OCI-LY7 (cell line): ENCODE data around the gene PLPP4. TPM values are rescaled to one million over a fixed set of nuclear protein-coding genes. Genes with fewer than 3 reads are reported as not detected.

Experiments used
- BruUV-seq: library from RNA; stranded (reverse); fragments of 400-500 nt; replicated peaks from 2 replicates; lab custom pipeline; 2021; lab: Mats Ljungman, UMichigan
- CTCF ChIA-PET: fragments of 300-600 bp; sonication (Branson Sonifier 250); formaldehyde crosslinking; loops from one replicate; lab custom pipeline; 2022; ENCODE audit warnings: antibody characterized with exemption; ENCODE audit not compliant: unreplicated experiment; lab: Charles Lee
- POLR2A ChIA-PET: fragments of 300-600 bp; sonication (Branson Sonifier 250); formaldehyde crosslinking; loops from one replicate; lab custom pipeline; 2022; ENCODE audit warnings: antibody characterized with exemption; lab: Charles Lee
- DNase-seq: peaks from one replicate; pipeline ENCODE4 v3.0.0-alpha.2; 2015; ENCODE audit warnings: low spot score
- H2AFZ ChIP-seq: fragments of 200-600 bp; sonication (generic), shearing (Covaris generic); 2 replicates; pipeline ENCODE4 v1.6.1; 2014; ENCODE audit warnings: mild to moderate bottlenecking, antibody characterized with exemption, low read length, moderate library complexity
- H3K27ac ChIP-seq: fragments of 200-600 bp; sonication (generic); 2 replicates; pipeline ENCODE4 v1.5.1; 2014; ENCODE audit warnings: mixed run types, low read depth, mild to moderate bottlenecking, moderate library complexity, low read length, inconsistent platforms; ENCODE audit not compliant: poor library complexity, severe bottlenecking
- H3K36me3 ChIP-seq: fragments of 200-600 bp; sonication (generic); 2 replicates; pipeline ENCODE4 v1.6.1; 2014; ENCODE audit warnings: mild to moderate bottlenecking, antibody characterized with exemption, low read length, moderate library complexity, mixed read lengths; ENCODE audit not compliant: insufficient read depth
- H3K4me1 ChIP-seq: fragments of 200-600 bp; sonication (generic); 2 replicates; pipeline ENCODE4 v1.5.1; 2014; ENCODE audit warnings: mild to moderate bottlenecking, low read length; ENCODE audit not compliant: insufficient read depth, poor library complexity, severe bottlenecking
- H3K4me2 ChIP-seq: fragments of 200-600 bp; sonication (generic); 2 replicates; pipeline ENCODE4 v1.6.1; 2014; ENCODE audit warnings: mild to moderate bottlenecking, low read length
- H3K4me3 ChIP-seq: fragments of 200-600 bp; sonication (generic); 2 replicates; pipeline ENCODE4 v1.5.1; 2014; ENCODE audit warnings: mild to moderate bottlenecking, low read depth, low read length; ENCODE audit not compliant: poor library complexity, severe bottlenecking
- H3K79me2 ChIP-seq: fragments of 200-600 bp; sonication (generic); 2 replicates; pipeline ENCODE4 v1.6.1; 2016; ENCODE audit warnings: low read depth, mild to moderate bottlenecking, low read length, moderate library complexity, mixed read lengths; ENCODE audit not compliant: insufficient read depth
- H3K9me2 ChIP-seq: fragments of 200-600 bp; sonication (generic); 2 replicates; pipeline ENCODE4 v1.6.1; 2016; ENCODE audit warnings: mild to moderate bottlenecking, low read length, mixed read lengths; ENCODE audit not compliant: insufficient read depth
- H3K9me3 ChIP-seq: fragments of 200-600 bp; sonication (generic); 2 replicates; pipeline ENCODE4 v1.6.1; 2014; ENCODE audit warnings: mild to moderate bottlenecking, mixed run types, low read length, mixed read lengths
- H4K20me1 ChIP-seq: fragments of 200-600 bp; sonication (generic); 2 replicates; pipeline ENCODE4 v1.6.1; 2014; ENCODE audit warnings: mild to moderate bottlenecking, antibody characterized with exemption, low read length, moderate library complexity, mixed read lengths; ENCODE audit not compliant: insufficient read depth
- CTCF ChIP-seq: fragments of 200-600 bp; sonication (generic); conservative IDR thresholded peaks from 2 replicates; pipeline ENCODE4 v1.5.1; 2014; ENCODE audit warnings: mild to moderate bottlenecking, antibody characterized with exemption, low read length, moderate library complexity, mixed read lengths
- EZH2phosphoT487 ChIP-seq: fragments of 200-600 bp; sonication (generic); IDR thresholded peaks from 2 replicates; pipeline ENCODE4 v1.6.1; 2018; ENCODE audit warnings: low read depth, borderline replicate concordance, mild to moderate bottlenecking, mixed run types, antibody characterized with exemption, low read length, moderate library complexity, mixed read lengths
- intact Hi-C: fragments of 100-400 bp; cut with micrococcal nuclease; formaldehyde crosslinking; loops from one replicate; pipeline ENCODE4 v1.10.0; 2022; ENCODE audit not compliant: unreplicated experiment
- total RNA-seq, 2 experiments: library from RNA; depleted of rRNA in 1 of 2; stranded (reverse); fragments of >200 nt in 1 of 2; shearing (Covaris generic) in 1 of 2; gene quantifications; 2 replicates each; pipeline ENCODE4 v1.2.3, GENCODE V29; 2014 to 2022

PLPP4 gene
- total RNA-seq, 2 experiments from 2014 or later, result not detected

- intact Hi-C loops, result no loop called here
- POLR2A ChIA-PET, result no interaction called here
- no peaks in the 10 kb centered on the region for H3K4me1 ChIP-seq
- no peaks in the 10 kb centered on the region for H3K9me3 ChIP-seq
- no peak overlapping the region for H3K4me2 ChIP-seq
- no peaks in the 10 kb centered on the region for H3K36me3 ChIP-seq
- no TSS peak for BruUV-seq
- H3K79me2 ChIP-seq, result no peaks in the 10 kb centered on the region
- no peak for DNase-seq
- no peaks in the 10 kb centered on the region for H4K20me1 ChIP-seq
- H3K9me2 ChIP-seq, result no peaks in the 10 kb centered on the region
- no peak overlapping the region for H3K4me3 ChIP-seq
- H3K27ac ChIP-seq, result no peak overlapping the region
- CTCF ChIA-PET, result no interaction called here
- H2AFZ ChIP-seq, result no peak overlapping the region
- TF ChIP-seq EZH2phosphoT487 (no peak), CTCF (no peak)
Measured at GRCh38 chr10:120521880-120522279, 64.9 kb downstream of the PLPP4 start.

- no peak for TF ChIP-seq EZH2phosphoT487
- TF ChIP-seq CTCF, result no peak
- BruUV-seq, result no TSS peak
- Histone ChIP-seq H3K36me3 (no peaks in the 10 kb centered on the region), H3K4me3 (no peak overlapping the region), H3K27ac (no peak overlapping the region), H3K4me2 (no peak overlapping the region), H3K9me2 (no peaks in the 10 kb centered on the region), H4K20me1 (no peaks in the 10 kb centered on the region), H2AFZ (no peak overlapping the region), H3K79me2 (no peaks in the 10 kb centered on the region), H3K9me3 (no peaks in the 10 kb centered on the region), H3K4me1 (no peaks in the 10 kb centered on the region)
- CTCF ChIA-PET, result no interaction called here
- POLR2A ChIA-PET, result no interaction called here
- intact Hi-C loops, result no loop called here
- no peak for DNase-seq
Measured at GRCh38 chr10:120527691-120528090, 70.7 kb downstream of the PLPP4 start.

- Histone ChIP-seq H3K9me2 (0 out of 2 replicates have a peak, but pooled peaks cover 1% of the 10 kb centered on the region), H3K36me3 (no peaks in the 10 kb centered on the region), H3K9me3 (no peaks in the 10 kb centered on the region), H4K20me1 (no peaks in the 10 kb centered on the region), H3K4me3 (no peak overlapping the region), H3K4me1 (no peaks in the 10 kb centered on the region), H3K79me2 (no peaks in the 10 kb centered on the region), H2AFZ (no peak overlapping the region), H3K27ac (no peak overlapping the region), H3K4me2 (no peak overlapping the region)
- BruUV-seq, result no TSS peak
- intact Hi-C loops, result no loop called here
- POLR2A ChIA-PET, result no interaction called here
- CTCF ChIA-PET, result no interaction called here
- DNase-seq, result no peak
- no peak for TF ChIP-seq EZH2phosphoT487
- TF ChIP-seq CTCF, result no peak
Measured at GRCh38 chr10:120530699-120531098, 73.7 kb downstream of the PLPP4 start.
